Measurements from ENCODE around the gene GUCY2C. TPM values are rescaled to one million over a fixed set of nuclear protein-coding genes. Genes with fewer than 3 reads are reported as not detected.

Gene GUCY2C
- total and polyA plus RNA-seq, 2 donors (not counting 3 experiments of a cell fraction or from before 2014, with no cell fraction given) = not detected

DNA sequence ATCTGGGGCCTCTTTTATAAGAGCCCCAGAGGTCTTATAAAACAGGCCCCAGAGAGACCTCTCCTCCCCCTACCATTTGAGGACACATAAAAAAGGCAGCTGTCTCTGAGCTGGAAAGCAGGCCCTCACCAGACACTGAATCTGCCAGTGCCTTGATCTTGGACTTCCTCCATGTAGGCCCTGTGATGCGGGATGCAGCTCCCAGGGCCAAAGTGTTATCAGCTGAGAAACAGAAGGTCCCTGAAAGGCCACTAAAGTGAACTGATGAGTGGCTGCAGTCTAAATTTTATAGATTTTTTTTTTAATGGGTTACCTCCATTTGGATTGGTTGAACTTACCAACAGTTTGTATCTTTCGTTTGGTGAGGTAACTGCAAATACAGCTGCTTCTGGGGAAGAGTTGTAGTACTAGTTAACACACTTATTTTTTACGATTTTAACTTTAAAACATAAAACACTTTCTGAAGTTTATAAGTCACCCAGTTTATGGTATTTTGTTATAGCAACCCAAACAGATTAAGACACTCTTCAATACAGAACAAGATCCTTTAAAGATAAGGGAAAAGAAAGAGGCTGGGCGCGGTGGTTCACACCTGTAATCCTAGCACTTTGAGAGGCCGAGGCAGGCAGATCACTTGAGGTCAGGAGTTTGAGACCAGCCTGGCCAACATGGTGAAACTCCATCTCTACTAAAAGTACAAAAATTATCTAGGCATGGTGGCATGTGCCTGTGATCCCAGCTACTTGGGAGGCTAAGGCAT, 5.6 kb upstream of the GUCY2C start:
- no peak for FAIRE-seq
- no peak overlapping the region for H2AFZ ChIP-seq (ENCODE audit: low read depth, low read length)
- dilution Hi-C loops (cut with MboI; ENCODE audit: extremely low pct_ligation_motif_present, low sequenced_read_pairs) = no loop called here
- no peaks in the 10 kb centered on the region for H3K9me3 ChIP-seq (replicated peaks; ENCODE audit: control insufficient read depth, insufficient read depth, low read length)
- H4K20me1 ChIP-seq (replicated peaks; ENCODE audit: control insufficient read depth, extremely low read depth, insufficient read depth, low read length) = no peaks in the 10 kb centered on the region
- no peaks in the 10 kb centered on the region for H3K27me3 ChIP-seq (ENCODE audit: control insufficient read depth in 2 of 2, insufficient read depth in 2 of 2, low read length in 2 of 2)
- H3K27ac ChIP-seq (ENCODE audit: insufficient read depth, low read depth, low read length) = no peak overlapping the region
- CTCF ChIA-PET = interaction anchor here (1.0 kb wide), 1 partner anchor 15 kb away, joined by 3 read pairs; no protein-coding TSS in a partner anchor
- no peaks in the 10 kb centered on the region for H3K4me1 ChIP-seq (ENCODE audit: control insufficient read depth, extremely low read depth, insufficient read depth, low read length)
- intact Hi-C loops (cut with micrococcal nuclease) = no loop called here
- no TSS peak for BruUV-seq (replicated peaks)
- no peak overlapping the region for H3K4me3 ChIP-seq (replicated peaks in 1 of 3; ENCODE audit: insufficient read depth in 1 of 3, low read depth in 1 of 3, low read length in 3 of 3)
- DNase-seq (ENCODE audit: low read depth, low spot score) = no peak
- H3K79me2 ChIP-seq (ENCODE audit: control insufficient read depth, insufficient read depth, low read length) = no peaks in the 10 kb centered on the region
- no peak overlapping the region for H3K9ac ChIP-seq (replicated peaks; ENCODE audit: extremely low read depth, insufficient read depth, low read length)
- H3K9me1 ChIP-seq (replicated peaks; ENCODE audit: control insufficient read depth, extremely low read depth, insufficient read depth, low read length) = no peaks in the 10 kb centered on the region
- H3K36me3 ChIP-seq (ENCODE audit: control insufficient read depth in 2 of 2, extremely low read depth in 1 of 2, insufficient read depth in 2 of 2, low read length in 2 of 2) = no peaks in the 10 kb centered on the region
- POLR2A ChIA-PET = no interaction called here
- H3K4me2 ChIP-seq (ENCODE audit: insufficient read depth, low read length) = no peak overlapping the region
- TF ChIP-seq MAX (IDR thresholded peaks at IDR 0.05; ENCODE audit: insufficient read depth, insufficient read length) (no peak), EZH2 (IDR thresholded peaks at IDR 0.05; ENCODE audit: borderline replicate concordance, low read depth, low read length, severe bottlenecking) (no peak), POLR2AphosphoS5 (IDR thresholded peaks at IDR 0.05; ENCODE audit: insufficient read depth, low read depth, low read length) (no peak), FOS (IDR thresholded peaks at IDR 0.05; ENCODE audit: borderline replicate concordance, insufficient read depth, low read length) (no peak), MYC (IDR thresholded peaks at IDR 0.05; ENCODE audit: low read depth, low read length) (no peak), POLR2A (IDR thresholded peaks at IDR 0.05; ENCODE audit: low read depth, low read length) (no peak), JUN (IDR thresholded peaks at IDR 0.05; ENCODE audit: borderline replicate concordance, insufficient read depth, insufficient read length, low read depth) (no peak), GATA2 (IDR thresholded peaks at IDR 0.05; ENCODE audit: insufficient read depth, insufficient read length, low read depth, low read length) (no peak)
- TF ChIP-seq, protein P1, sequence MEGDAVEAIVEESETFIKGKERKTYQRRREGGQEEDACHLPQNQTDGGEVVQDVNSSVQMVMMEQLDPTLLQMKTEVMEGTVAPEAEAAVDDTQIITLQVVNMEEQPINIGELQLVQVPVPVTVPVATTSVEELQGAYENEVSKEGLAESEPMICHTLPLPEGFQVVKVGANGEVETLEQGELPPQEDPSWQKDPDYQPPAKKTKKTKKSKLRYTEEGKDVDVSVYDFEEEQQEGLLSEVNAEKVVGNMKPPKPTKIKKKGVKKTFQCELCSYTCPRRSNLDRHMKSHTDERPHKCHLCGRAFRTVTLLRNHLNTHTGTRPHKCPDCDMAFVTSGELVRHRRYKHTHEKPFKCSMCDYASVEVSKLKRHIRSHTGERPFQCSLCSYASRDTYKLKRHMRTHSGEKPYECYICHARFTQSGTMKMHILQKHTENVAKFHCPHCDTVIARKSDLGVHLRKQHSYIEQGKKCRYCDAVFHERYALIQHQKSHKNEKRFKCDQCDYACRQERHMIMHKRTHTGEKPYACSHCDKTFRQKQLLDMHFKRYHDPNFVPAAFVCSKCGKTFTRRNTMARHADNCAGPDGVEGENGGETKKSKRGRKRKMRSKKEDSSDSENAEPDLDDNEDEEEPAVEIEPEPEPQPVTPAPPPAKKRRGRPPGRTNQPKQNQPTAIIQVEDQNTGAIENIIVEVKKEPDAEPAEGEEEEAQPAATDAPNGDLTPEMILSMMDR (IDR thresholded peaks at IDR 0.05; ENCODE audit: extremely low read depth in 1 of 2, insufficient read depth in 1 of 2, low read depth in 1 of 2, low read length in 2 of 2) = no peak

All from endothelial cell of umbilical vein (primary cell).